Gastrocnemius medialis (tissue), 4 donors: ENCODE data around the gene GAS7. TPM values are rescaled to one million over a fixed set of nuclear protein-coding genes. Genes with fewer than 3 reads are reported as not detected.

Source experiments
- ATAC-seq, 2 donors: fragments of 150-250 bp; one replicate each; pipeline ENCODE4 v1.9.1; 2016
- DNase-seq, 2 donors: peaks; one replicate each; pipeline ENCODE4 v3.0.0-alpha.2; 2019
- H3K27ac ChIP-seq, 4 donors: fragments of 200-600 bp; sonication (generic); 1 replicate in 1 of 4; 2 replicates in 3 of 4; pipeline ENCODE4 v1.5.1; 2016 to 2018; ENCODE audit warnings: mild to moderate bottlenecking in 2 of 4, moderate library complexity in 1 of 4
- H3K27me3 ChIP-seq, 3 donors: fragments of 200-600 bp; sonication (generic) in 2 of 3; 1 replicate in 1 of 3; 2 replicates in 2 of 3; pipeline versions ENCODE4 v1.5.1 to v1.6.0; 2016 to 2019; ENCODE audit warnings: mild to moderate bottlenecking in 1 of 3, moderate library complexity in 1 of 3
- H3K36me3 ChIP-seq, 2 donors: fragments of 200-600 bp; sonication (generic) in 1 of 2; one replicate each; pipeline ENCODE4 v1.5.1; 2017 to 2018
- H3K4me1 ChIP-seq, 2 donors: fragments of 200-600 bp; sonication (generic) in 1 of 2; one replicate each; pipeline ENCODE4 v1.5.1; 2016 to 2017; ENCODE audit warnings: mild to moderate bottlenecking in 2 of 2
- H3K4me3 ChIP-seq, 4 donors: fragments of 200-600 bp; sonication (generic) in 3 of 4; 1 replicate in 1 of 4; 2 replicates in 3 of 4; pipeline ENCODE4 v1.5.1; 2016 to 2019; ENCODE audit warnings: mild to moderate bottlenecking in 2 of 4
- H3K9me3 ChIP-seq, 3 donors: fragments of 200-600 bp; sonication (generic) in 2 of 3; 1 replicate in 1 of 3; 2 replicates in 2 of 3; pipeline ENCODE4 v1.5.1; 2016 to 2019
- POLR2A ChIP-seq, 2 donors: fragments of 450-650 bp; IDR thresholded peaks; one replicate each; pipeline ENCODE4 v1.6.1; 2017; ENCODE audit warnings: antibody characterized with exemption in 2 of 2, mild to moderate bottlenecking in 2 of 2, moderate library complexity in 2 of 2
- in situ Hi-C, 4 donors: fragments of 200-750 bp; cut with MboI; loops; one replicate each; pipeline versions ENCODE4 v1.15.0 to v1.8.0; 2017; ENCODE audit warnings: low sequenced_read_pairs in 4 of 4
- intact Hi-C: fragments of 100-400 bp; cut with DNase I; formaldehyde crosslinking; loops from one replicate; pipeline ENCODE4 v1.15.1; 2023; ENCODE audit warnings: low total_unique reads
- total RNA-seq, 4 donors: library from RNA; depleted of rRNA; stranded (reverse); fragments of >200 nt; gene quantifications; one replicate each; pipeline versions ENCODE4 v1.1.0 to v1.2.3, GENCODE V29; 2016
- TF ChIP-seq, protein P1 (sequence below), 5 experiments: fragments of 450-650 bp in 3 of 5; fragments of 200-600 bp in 2 of 5; sonication (generic) in 2 of 5; IDR thresholded peaks in 4 of 5; conservative IDR thresholded peaks in 1 of 5; 1 replicate in 4 of 5; 2 replicates in 1 of 5; pipeline ENCODE4 v1.5.1; 2016 to 2019; ENCODE audit warnings: antibody characterized with exemption in 5 of 5, mild to moderate bottlenecking in 3 of 5, moderate library complexity in 3 of 5

Gene GAS7
- total RNA-seq, 4 donors from 2014 or later, result 5.8 to 7.1 (median 6.1) TPM

DNA sequence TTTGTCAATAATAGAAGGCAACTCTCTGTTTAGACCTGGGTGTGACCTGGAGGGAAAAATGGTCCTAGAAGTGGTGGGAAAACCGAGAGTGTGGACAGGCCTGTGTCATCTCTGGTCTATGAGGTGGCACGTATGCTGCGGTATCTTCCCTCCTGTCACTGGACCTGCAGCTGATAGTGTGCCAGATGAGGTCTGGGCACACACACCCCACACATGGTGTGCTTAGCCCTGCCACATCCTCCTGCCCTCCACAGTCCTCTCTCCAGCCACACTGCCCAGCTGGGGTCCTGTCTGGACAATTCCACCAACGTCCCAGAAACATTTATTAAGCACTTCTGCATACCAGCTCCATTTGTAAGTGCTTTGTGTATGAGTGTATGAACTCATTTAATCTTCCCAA lies 335.5 kb downstream of the GAS7 start:
- no peak for DNase-seq
- H3K9me3 ChIP-seq, result no peaks in the 10 kb centered on the region
- ATAC-seq, result no peak
- no peak overlapping the region for H3K4me3 ChIP-seq
- H3K36me3 ChIP-seq, result no peaks in the 10 kb centered on the region
- TF ChIP-seq, protein P1, sequence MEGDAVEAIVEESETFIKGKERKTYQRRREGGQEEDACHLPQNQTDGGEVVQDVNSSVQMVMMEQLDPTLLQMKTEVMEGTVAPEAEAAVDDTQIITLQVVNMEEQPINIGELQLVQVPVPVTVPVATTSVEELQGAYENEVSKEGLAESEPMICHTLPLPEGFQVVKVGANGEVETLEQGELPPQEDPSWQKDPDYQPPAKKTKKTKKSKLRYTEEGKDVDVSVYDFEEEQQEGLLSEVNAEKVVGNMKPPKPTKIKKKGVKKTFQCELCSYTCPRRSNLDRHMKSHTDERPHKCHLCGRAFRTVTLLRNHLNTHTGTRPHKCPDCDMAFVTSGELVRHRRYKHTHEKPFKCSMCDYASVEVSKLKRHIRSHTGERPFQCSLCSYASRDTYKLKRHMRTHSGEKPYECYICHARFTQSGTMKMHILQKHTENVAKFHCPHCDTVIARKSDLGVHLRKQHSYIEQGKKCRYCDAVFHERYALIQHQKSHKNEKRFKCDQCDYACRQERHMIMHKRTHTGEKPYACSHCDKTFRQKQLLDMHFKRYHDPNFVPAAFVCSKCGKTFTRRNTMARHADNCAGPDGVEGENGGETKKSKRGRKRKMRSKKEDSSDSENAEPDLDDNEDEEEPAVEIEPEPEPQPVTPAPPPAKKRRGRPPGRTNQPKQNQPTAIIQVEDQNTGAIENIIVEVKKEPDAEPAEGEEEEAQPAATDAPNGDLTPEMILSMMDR (IDR thresholded peaks at IDR 0.05 in 4 of 5, conservative IDR thresholded peaks at IDR 0.05 in 1 of 5), result no peak
- TF ChIP-seq POLR2A (IDR thresholded peaks at IDR 0.05), result no peak
- intact Hi-C loops, result no loop called here
- no peaks in the 10 kb centered on the region for H3K27me3 ChIP-seq
- no peak overlapping the region for H3K27ac ChIP-seq
- no peaks in the 10 kb centered on the region for H3K4me1 ChIP-seq
- in situ Hi-C loops, result no loop called here

DNA sequence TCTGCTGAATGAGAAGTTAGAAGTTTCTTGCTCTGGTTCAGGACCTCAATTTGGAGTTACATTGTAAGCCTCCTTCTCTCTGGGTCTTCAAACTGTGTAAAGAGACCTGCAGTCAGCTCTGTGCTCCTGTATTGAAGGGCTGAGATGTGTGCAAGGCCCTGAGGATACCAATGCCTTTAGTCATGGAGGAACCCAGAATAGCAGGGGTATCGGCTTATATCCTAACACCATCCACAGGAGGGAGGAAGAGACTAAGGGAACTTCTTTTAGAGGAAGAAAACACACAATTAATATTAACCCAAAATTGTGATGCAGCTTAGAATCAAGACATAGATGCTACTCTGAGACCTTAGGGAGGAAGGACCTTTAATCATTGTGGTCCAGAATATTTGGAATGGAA lies 336.2 kb downstream of the GAS7 start:
- intact Hi-C loops, result no loop called here
- no peaks in the 10 kb centered on the region for H3K9me3 ChIP-seq
- no peak for DNase-seq

DNA sequence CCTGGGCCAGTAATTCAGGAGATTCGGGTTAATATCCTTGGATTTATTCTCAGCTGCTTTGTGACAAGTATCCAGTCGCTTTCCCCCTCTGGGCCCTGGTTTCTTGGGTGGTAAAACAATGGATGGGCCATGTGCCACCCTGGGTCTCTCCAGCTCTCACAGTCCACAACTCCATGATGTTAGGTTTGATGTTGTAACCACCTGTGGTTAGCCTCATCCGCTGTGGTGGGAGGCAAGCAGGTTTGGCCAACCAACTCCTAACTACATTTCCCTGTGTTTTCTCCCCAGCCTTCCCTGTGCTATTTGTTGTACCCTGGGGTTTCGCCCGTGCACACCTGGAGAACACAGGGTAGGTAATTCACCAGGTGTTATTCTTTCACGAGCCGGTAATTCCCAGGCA lies 337.6 kb downstream of the GAS7 start:
- H3K9me3 ChIP-seq, result no peaks in the 10 kb centered on the region
- no peak overlapping the region for H3K4me3 ChIP-seq
- ATAC-seq, result no peak
- no peak overlapping the region for H3K27ac ChIP-seq
- in situ Hi-C loops, result no loop called here
- H3K27me3 ChIP-seq, result no peaks in the 10 kb centered on the region
- DNase-seq, result no peak
- H3K4me1 ChIP-seq, result no peaks in the 10 kb centered on the region
- TF ChIP-seq, protein P1 (IDR thresholded peaks at IDR 0.05 in 4 of 5, conservative IDR thresholded peaks at IDR 0.05 in 1 of 5), result no peak
- TF ChIP-seq POLR2A (IDR thresholded peaks at IDR 0.05), result no peak
- intact Hi-C loops, result no loop called here
- H3K36me3 ChIP-seq, result no peaks in the 10 kb centered on the region

More for the DNA sequence above, 336.2 kb downstream of the GAS7 start:
- H3K36me3 ChIP-seq, result no peaks in the 10 kb centered on the region
- ATAC-seq, result no peak
- H3K27ac ChIP-seq, result no peak overlapping the region
- H3K4me3 ChIP-seq, result no peak overlapping the region
- in situ Hi-C loops, result no loop called here
- H3K4me1 ChIP-seq, result no peaks in the 10 kb centered on the region
- H3K27me3 ChIP-seq, result no peaks in the 10 kb centered on the region
- TF ChIP-seq POLR2A (IDR thresholded peaks at IDR 0.05), result no peak
- TF ChIP-seq, protein P1 (IDR thresholded peaks at IDR 0.05 in 4 of 5, conservative IDR thresholded peaks at IDR 0.05 in 1 of 5), result no peak

Other genes starting within 250 kb of the GAS7 start
- not detected for gene MYH13, start 174.4 kb upstream of the GAS7 start, total RNA-seq
- gene MYH8, start 223.3 kb upstream of the GAS7 start, total RNA-seq, result 1 to 10 TPM in 1 of 4 donors, under 1 TPM in 3; 0.34 to 1.1 (median 0.80) TPM